IMR-90 (cell line): ENCODE measurements around the gene GFAP.

Experiments
- CTCF ChIP-seq: conservative IDR thresholded peaks from 2 replicates; pipeline ENCODE4 v1.5.1; 2012; ENCODE audit warnings: mild to moderate bottlenecking, low read depth, low read length, improper control_type of control experiment
- POLR2A ChIP-seq: IDR thresholded peaks from 2 replicates; pipeline ENCODE4 v1.6.1; 2012; ENCODE audit warnings: mild to moderate bottlenecking, low read depth, low read length
- TF ChIP-seq, protein P1 (sequence below): fragments of 150-350 bp; IDR thresholded peaks from 2 replicates; pipeline ENCODE4 v1.6.1; 2017; ENCODE audit warnings: mild to moderate bottlenecking, antibody characterized with exemption, low read length, low read depth

DNA sequence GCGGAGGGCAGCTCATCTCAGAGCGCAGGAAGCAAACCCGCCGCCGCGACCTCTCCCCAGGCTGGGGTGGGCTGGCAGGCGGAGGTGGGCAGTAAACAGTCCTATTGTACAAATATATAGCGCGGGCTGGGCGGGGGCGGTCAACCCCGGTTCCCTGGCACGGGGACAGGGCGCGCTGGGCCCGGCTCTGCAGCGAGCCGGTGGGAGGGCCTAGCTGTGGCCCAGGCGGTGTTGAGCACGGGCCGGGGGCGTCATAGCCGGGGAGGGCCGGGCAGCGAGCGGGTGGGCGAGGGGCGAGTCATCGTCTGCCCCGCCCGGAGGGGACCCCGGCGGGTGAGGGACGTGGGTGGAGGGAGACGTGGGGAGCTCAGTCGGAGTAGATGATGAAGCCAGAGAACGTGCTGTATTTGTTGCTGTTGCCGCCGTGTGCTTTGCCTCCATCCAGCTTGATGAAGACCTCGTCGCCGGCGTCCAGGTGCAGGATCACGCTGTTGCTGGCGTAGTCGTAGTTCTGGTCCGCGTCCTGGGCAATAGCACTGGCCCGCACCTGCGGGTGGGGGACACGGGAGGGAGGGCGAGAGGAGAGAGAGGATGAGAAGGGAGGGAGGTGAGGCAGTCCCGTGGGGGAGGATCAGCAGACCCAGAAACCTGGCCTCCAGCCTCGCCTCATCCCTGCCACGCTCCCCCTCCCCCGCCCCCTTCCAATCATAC is 44.7 kb upstream of the GFAP start:
- TF ChIP-seq, protein P1, sequence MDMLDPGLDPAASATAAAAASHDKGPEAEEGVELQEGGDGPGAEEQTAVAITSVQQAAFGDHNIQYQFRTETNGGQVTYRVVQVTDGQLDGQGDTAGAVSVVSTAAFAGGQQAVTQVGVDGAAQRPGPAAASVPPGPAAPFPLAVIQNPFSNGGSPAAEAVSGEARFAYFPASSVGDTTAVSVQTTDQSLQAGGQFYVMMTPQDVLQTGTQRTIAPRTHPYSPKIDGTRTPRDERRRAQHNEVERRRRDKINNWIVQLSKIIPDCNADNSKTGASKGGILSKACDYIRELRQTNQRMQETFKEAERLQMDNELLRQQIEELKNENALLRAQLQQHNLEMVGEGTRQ, result no peak
- TF ChIP-seq CTCF (no peak), POLR2A (no peak)
